ENCODE data around the gene GALNT7.

Gene GALNT7

GRCh38 chr4:173267711-173268110, 99.1 kb downstream of the GALNT7 start (continued):
- TF ChIP-seq ZNF311 (tag by site-specific recombination; IDR thresholded peaks at IDR 0.05; ENCODE audit: borderline replicate concordance) (no peak), ZNF513 (tag by site-specific recombination; IDR thresholded peaks at IDR 0.05) (no peak)

GRCh38 chr4:173269280-173269679, 100.7 kb downstream of the GALNT7 start:
- H3K9me3 ChIP-seq (ENCODE audit: control insufficient read depth, insufficient read depth, low read depth, low read length), result no peaks in the 10 kb centered on the region
- CTCF ChIA-PET, result interaction anchor here (2.3 to 3.9 kb wide), 2 partner anchors 11 to 32 kb away, joined by 6 to 13 read pairs; no protein-coding TSS in a partner anchor
- H3K36me3 ChIP-seq (ENCODE audit: control insufficient read depth in 2 of 2, insufficient read depth in 1 of 2, low read length in 2 of 2), result no peaks in the 10 kb centered on the region
- no peak overlapping the region for H3K4me3 ChIP-seq (ENCODE audit: low read depth, low read length)
- peaks cover 12% of the 10 kb centered on the region for H3K4me1 ChIP-seq (ENCODE audit: control insufficient read depth, insufficient read depth, low read length)
- H3K27ac ChIP-seq (ENCODE audit: extremely low read depth, low read depth, low read length), result no peak overlapping the region
- POLR2A ChIA-PET, result interaction anchor here (2.4 kb wide), 1 partner anchor 65 kb away, joined by 7 read pairs; the partner anchor contains the start of gene HMGB2
- TF ChIP-seq ZNF518A (tag by site-specific recombination; conservative IDR thresholded peaks at IDR 0.05; ENCODE audit: low read depth) (no peak), ZBTB10 (tag by site-specific recombination; IDR thresholded peaks at IDR 0.05) (no peak), ZBTB26 (tag by site-specific recombination; optimal IDR thresholded peaks at IDR 0.05) (no peak), FEZF1 (tag by site-specific recombination; IDR thresholded peaks at IDR 0.05) (no peak), HOXA7 (CRISPR knock-in tag; IDR thresholded peaks at IDR 0.05; ENCODE audit: borderline replicate concordance) (no peak), ZBTB21 (tag by site-specific recombination; IDR thresholded peaks at IDR 0.05) (no peak)

GRCh38 chr4:173270312-173271027, 101.9 kb downstream of the GALNT7 start:
- POLR2A ChIA-PET, result interaction anchor here (2.4 kb wide), 1 partner anchor 64 kb away, joined by 7 read pairs; the partner anchor contains the start of gene HMGB2
- TF ChIP-seq TRIM28 (IDR thresholded peaks at IDR 0.05; ENCODE audit: borderline replicate concordance, low read length) (peak; percentile 95), ZNF24 (tag by site-specific recombination; IDR thresholded peaks at IDR 0.05) (no peak), OSR2 (tag by site-specific recombination; IDR thresholded peaks at IDR 0.05) (peak; percentile 45; the same call in 1 of the 2 replicates), FEZF1 (tag by site-specific recombination; IDR thresholded peaks at IDR 0.05) (peak; percentile 54; the same call in 1 of the 2 replicates), PBX3 (CRISPR knock-in tag; IDR thresholded peaks at IDR 0.05) (no peak), GLIS1 (tag by site-specific recombination; IDR thresholded peaks at IDR 0.05) (no peak), ZNF366 (tag by site-specific recombination; conservative IDR thresholded peaks at IDR 0.05) (no peak), ZBTB44 (tag by site-specific recombination; IDR thresholded peaks at IDR 0.05) (peak; percentile 21; the same call in 1 of the 2 replicates), ZEB2 (tag by site-specific recombination; IDR thresholded peaks at IDR 0.05) (0 out of 2 replicates have a peak, but pooled peaks have one; percentile 30)

More at GRCh38 chr4:173270312-173271027, 101.9 kb downstream of the GALNT7 start:
- peaks cover 12% of the 10 kb centered on the region for H3K4me1 ChIP-seq (ENCODE audit: control insufficient read depth, insufficient read depth, low read length)
- no peak overlapping the region for H3K27ac ChIP-seq (ENCODE audit: extremely low read depth, low read depth, low read length)
- no peaks in the 10 kb centered on the region for H3K9me3 ChIP-seq (ENCODE audit: control insufficient read depth, insufficient read depth, low read depth, low read length)
- H3K36me3 ChIP-seq (ENCODE audit: control insufficient read depth in 2 of 2, insufficient read depth in 1 of 2, low read length in 2 of 2), result peaks cover 0 to 4% of the 10 kb centered on the region in 2 experiments; a peak in 1 of 3 replicates
- CTCF ChIA-PET, result interaction anchor here (0.7 to 3.9 kb wide), 5 partner anchors 10 to 257 kb away, joined by 3 to 13 read pairs (median 4); no protein-coding TSS in a partner anchor
- no peak overlapping the region for H3K4me3 ChIP-seq (ENCODE audit: low read depth, low read length)
